GM20431 (cell line): ENCODE measurements around the gene PNPLA1.

ENCODE experiments used
- in situ Hi-C: fragments of 300-500 bp; cut with MseI, MboI; formaldehyde crosslinking; loops from one replicate; pipeline ENCODE4 v1.15.0; 2020; ENCODE audit warnings: low sequenced_read_pairs; ENCODE audit not compliant: unreplicated experiment

Gene PNPLA1, protein sequence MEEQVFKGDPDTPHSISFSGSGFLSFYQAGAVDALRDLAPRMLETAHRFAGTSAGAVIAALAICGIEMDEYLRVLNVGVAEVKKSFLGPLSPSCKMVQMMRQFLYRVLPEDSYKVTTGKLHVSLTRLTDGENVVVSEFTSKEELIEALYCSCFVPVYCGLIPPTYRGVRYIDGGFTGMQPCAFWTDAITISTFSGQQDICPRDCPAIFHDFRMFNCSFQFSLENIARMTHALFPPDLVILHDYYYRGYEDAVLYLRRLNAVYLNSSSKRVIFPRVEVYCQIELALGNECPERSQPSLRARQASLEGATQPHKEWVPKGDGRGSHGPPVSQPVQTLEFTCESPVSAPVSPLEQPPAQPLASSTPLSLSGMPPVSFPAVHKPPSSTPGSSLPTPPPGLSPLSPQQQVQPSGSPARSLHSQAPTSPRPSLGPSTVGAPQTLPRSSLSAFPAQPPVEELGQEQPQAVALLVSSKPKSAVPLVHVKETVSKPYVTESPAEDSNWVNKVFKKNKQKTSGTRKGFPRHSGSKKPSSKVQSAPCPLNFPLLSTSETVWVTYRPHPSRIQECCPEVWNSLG

GRCh38 chr6:36269834-36270705 lies at the start of gene PNPLA1:
TSS of gene PNPLA1 (plus strand) at chr6:36270060. CDS start at chr6:36270460, 400 bp downstream.
- in situ Hi-C loops = no loop called here

DNA sequence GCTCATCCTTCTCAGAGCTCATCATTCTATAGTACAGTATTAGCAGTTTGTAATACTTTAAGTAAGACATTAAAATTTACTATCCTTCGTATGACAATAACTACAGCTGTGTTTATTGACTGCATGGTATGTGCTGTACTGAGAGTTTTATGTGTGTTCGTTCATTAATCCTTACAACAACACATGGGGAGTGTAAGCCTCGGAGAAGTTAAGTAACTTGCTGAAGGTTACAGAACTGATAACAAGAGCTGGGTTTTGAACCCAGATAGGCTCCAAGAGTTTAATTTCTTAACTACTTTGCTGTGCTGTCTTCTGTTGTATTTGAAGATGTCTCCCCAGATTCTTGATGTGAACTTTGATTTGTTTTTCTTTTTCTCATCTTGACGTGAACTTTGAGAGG lies 49.6 kb upstream of the PNPLA1 start:
- in situ Hi-C loops = no loop called here

DNA sequence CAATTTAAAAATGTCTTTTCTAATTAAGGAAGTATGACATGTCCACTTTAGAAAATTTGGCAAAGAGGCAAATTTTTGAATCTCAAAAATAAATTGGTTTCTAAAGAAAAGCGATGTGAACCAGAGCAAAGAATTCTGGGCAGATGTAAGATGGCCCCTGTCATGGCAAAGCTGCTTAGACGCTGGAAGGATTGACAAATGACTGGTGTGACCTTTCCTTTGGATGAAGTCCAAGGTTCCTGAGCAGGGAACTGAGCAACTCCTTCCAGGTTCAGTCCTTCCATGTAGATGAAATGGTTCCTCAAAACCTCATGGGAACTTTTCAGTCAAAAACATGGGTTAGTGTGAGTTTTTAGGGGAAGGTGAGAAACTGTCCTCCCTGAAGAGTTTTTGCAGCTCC lies 48.2 kb upstream of the PNPLA1 start:
- in situ Hi-C loops = no loop called here

DNA sequence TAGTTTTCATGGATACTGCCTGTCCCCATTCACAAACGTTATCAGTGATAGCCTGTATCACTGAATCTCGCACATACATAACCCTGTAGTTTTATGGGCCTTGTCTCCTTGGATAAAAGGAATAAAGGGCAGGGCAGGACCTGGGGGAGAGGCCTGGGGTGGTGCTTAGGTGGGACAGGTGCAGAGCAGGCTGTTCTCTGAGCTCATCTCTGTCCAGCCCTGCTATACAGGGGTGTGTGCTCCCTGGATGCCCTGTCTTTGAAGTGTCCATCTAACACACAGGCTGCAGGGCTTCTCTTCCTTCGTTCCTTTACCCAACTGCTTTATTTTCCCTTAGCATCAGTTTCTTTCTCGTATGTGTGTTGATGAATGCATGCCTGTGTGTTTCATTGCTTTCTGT lies 46.9 kb upstream of the PNPLA1 start:
- in situ Hi-C loops = no loop called here

- in situ Hi-C loops = no loop called here
These were observed 46.2 kb upstream of the PNPLA1 start for GRCh38 chr6:36223706-36224105.

GRCh38 chr6:36224918-36225461 lies 44.9 kb upstream of the PNPLA1 start:
- in situ Hi-C loops = no loop called here

GRCh38 chr6:36226438-36227047 lies 43.3 kb upstream of the PNPLA1 start:
- in situ Hi-C loops = no loop called here

GRCh38 chr6:36227379-36228228 lies 42.3 kb upstream of the PNPLA1 start:
- in situ Hi-C loops = no loop called here

DNA sequence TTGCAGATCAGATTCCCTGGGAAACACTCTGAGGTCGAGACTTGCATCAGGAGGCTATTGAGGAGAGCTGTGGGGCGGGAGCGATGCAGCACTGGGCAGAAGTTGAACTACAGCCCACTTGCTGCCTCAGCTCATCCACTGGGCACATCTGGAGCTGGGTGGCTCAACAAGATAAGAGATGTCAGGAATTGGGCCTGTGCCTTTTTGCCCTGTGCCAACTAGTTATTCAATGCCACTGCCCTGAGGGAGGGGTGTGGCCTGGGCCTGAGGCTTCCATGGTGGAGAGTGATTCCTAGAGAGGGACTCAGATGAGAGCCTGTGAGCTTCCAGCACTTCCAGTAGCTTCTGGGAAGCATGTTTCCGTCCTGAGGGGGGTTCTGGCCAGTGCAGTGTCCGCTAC lies 40.6 kb upstream of the PNPLA1 start:
- in situ Hi-C loops = no loop called here

- in situ Hi-C loops = no loop called here
These were observed 39.5 kb upstream of the PNPLA1 start for GRCh38 chr6:36230371-36230770.

- in situ Hi-C loops = no loop called here
These were observed 37.7 kb upstream of the PNPLA1 start for GRCh38 chr6:36232172-36232571.

DNA sequence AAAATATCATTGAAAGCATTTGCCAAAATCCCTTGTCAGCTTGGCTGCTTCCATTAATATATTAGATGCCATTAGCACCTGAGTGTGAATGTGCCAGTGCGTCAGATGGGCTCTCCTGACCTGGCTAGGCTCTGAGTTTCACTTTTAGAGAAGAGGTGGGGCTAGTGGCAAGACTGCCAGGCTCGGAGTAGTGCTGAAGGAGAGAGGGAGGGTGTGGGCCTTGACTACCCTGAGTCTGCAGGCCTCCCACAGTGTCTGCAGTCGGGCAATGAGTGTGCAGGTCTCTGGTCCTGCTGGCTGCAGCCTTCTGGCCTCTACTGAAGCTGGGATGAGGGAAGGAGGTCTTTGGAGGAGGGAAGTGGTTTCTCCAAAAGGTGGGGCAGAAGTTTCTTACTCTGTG lies 34.6 kb upstream of the PNPLA1 start:
- in situ Hi-C loops = no loop called here

DNA sequence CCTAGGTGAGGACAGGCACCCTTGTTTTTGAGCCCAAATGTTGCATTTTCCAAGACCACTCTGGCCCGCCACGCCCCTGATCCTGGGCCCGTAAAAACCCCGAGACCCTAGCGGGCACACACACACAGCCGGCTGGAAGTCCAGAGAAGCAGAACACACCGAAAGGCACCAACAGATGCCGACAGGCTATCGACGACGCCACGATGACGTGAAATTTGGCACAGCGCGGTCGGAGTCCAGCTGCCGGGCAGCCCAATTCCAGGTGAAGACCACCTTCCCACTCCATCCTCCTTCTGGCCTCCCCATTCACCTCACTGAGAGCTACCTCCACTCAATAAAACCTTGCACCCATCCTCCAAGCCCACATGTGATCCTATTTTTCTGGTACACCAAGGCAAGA lies 34.0 kb upstream of the PNPLA1 start:
- in situ Hi-C loops = no loop called here

DNA sequence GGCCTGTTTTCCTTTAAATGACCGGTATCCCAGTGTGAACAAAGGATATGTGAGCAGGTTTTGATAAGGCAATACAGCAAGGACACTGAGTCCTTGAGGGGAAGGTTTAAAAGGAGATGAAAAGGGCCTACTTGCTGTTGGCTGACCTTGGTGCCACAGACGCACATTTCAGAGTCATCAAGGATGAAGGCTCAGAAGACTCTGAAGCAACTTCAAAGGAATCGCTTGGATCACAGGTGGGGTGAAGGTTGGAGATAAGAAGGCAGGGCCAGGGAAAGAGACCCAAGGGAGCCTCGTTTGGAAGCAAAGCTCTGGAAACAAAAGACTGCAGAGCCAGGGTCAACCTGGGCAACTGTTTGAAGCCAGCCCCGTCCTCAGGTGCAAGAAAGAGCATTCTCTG lies 30.1 kb upstream of the PNPLA1 start:
- in situ Hi-C loops = no loop called here

DNA sequence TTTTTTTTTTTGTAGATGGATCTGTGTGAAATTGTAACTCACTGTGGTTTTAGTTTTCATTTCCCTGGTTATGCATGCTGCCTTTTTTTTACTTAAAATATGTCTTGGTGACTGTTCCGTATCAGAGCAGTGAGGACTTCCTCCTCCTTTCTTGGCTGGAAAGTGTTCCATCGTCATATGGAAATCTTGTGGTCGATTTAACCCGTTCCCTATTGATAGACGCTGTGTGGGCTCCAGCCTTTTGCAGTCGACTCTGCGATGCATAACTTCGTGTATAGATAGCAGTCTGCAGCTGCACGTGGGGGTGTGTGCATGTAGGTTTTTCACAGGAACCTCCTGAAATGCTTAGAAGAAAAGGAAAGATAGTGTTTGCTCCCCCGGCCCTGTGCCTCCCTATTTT lies 28.1 kb upstream of the PNPLA1 start:
- in situ Hi-C loops = no loop called here

- in situ Hi-C loops = no loop called here
These were observed 27.7 kb upstream of the PNPLA1 start for GRCh38 chr6:36242161-36242560.

DNA sequence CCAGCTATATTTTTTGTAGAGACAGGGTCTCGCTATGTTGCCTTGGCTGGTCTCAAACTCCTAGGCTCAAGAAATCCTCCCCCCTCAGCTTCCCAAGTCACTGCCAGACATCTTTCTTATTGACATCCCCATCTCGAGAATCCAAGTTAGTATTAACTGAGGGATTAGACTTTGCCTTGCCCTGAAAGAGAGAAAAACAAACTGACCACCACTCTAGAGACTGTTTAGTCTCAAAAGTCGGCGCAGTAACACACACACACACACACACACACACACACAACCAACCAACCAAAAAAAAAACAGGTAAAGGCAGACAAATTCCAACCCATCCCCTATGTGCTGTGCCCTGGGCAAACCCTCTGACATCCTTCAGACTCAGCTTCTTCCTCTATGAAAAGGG lies 27.2 kb upstream of the PNPLA1 start:
- in situ Hi-C loops = no loop called here

- in situ Hi-C loops = no loop called here
These were observed 26.2 kb upstream of the PNPLA1 start for GRCh38 chr6:36243562-36244212.
